PC-9 (cell line): Measurements from ENCODE around the gene PDCD1LG2. TPM values are rescaled to one million over a fixed set of nuclear protein-coding genes. Genes with fewer than 3 reads are reported as not detected.

Experiments
- BruUV-seq: library from RNA; stranded (reverse); fragments of 400-500 nt; replicated peaks from 2 replicates; lab custom pipeline; 2021; lab: Mats Ljungman, UMichigan
- CTCF ChIA-PET: fragments of 300-600 bp; sonication (Branson Sonifier 250); formaldehyde crosslinking; loops from one replicate; lab custom pipeline; 2022; ENCODE audit warnings: antibody characterized with exemption; lab: Charles Lee
- POLR2A ChIA-PET: fragments of 300-600 bp; sonication (Branson Sonifier 250); formaldehyde crosslinking; loops from one replicate; lab custom pipeline; 2022; ENCODE audit warnings: antibody characterized with exemption; ENCODE audit not compliant: unreplicated experiment; lab: Charles Lee
- DNase-seq, 2 experiments: peaks; one replicate each; pipeline versions ENCODE4 v3.0.0 to v3.0.0-alpha.2; 2015 to 2022; ENCODE audit warnings: mixed read lengths in 1 of 2
- H2AFZ ChIP-seq: fragments of 200-600 bp; sonication (generic); 2 replicates; pipeline ENCODE4 v1.8.1; 2017; ENCODE audit warnings: antibody characterized with exemption
- H3F3A ChIP-seq: fragments of 200-600 bp; sonication (generic); 2 replicates; pipeline ENCODE4 v1.8.1; 2017; ENCODE audit warnings: antibody characterized with exemption, mild to moderate bottlenecking, low read depth; ENCODE audit not compliant: insufficient read depth
- H3K27ac ChIP-seq: fragments of 200-600 bp; sonication (generic); 2 replicates; pipeline ENCODE4 v1.6.1; 2016; ENCODE audit warnings: mixed run types
- H3K27me3 ChIP-seq: fragments of 200-600 bp; sonication (generic); 2 replicates; pipeline ENCODE4 v1.6.1; 2016; ENCODE audit warnings: low read depth, mixed run types; ENCODE audit not compliant: insufficient read depth
- H3K36me3 ChIP-seq: fragments of 200-600 bp; sonication (generic); 2 replicates; pipeline ENCODE4 v1.6.1; 2016; ENCODE audit warnings: low read depth, mixed run types
- H3K4me1 ChIP-seq: fragments of 200-600 bp; sonication (generic); replicated peaks from 2 replicates; pipeline ENCODE4 v1.6.1; 2016; ENCODE audit warnings: mixed run types; ENCODE audit not compliant: insufficient read depth
- H3K4me2 ChIP-seq: fragments of 200-600 bp; sonication (generic); 2 replicates; pipeline ENCODE4 v1.6.1; 2017; ENCODE audit warnings: mixed run types
- H3K4me3 ChIP-seq: fragments of 200-600 bp; sonication (generic); 2 replicates; pipeline ENCODE4 v1.6.1; 2016; ENCODE audit warnings: mixed run types
- H3K79me2 ChIP-seq: fragments of 200-600 bp; sonication (generic); 2 replicates; pipeline ENCODE4 v1.6.1; 2017; ENCODE audit warnings: low read depth, mixed run types
- H3K9me2 ChIP-seq: fragments of 200-600 bp; sonication (generic); 2 replicates; pipeline ENCODE4 v1.8.1; 2017; ENCODE audit warnings: mild to moderate bottlenecking; ENCODE audit not compliant: insufficient read depth
- H3K9me3 ChIP-seq: fragments of 200-600 bp; sonication (generic); 2 replicates; pipeline ENCODE4 v1.8.1; 2016; ENCODE audit warnings: low read depth; ENCODE audit not compliant: insufficient read depth
- H4K20me1 ChIP-seq: fragments of 200-600 bp; sonication (generic); 2 replicates; pipeline ENCODE4 v1.8.1; 2017; ENCODE audit not compliant: insufficient read depth
- EZH2 ChIP-seq: fragments of 200-600 bp; sonication (generic); IDR thresholded peaks from 2 replicates; pipeline ENCODE4 v1.8.0; 2017; ENCODE audit warnings: antibody characterized with exemption, low read depth
- intact Hi-C: fragments of 100-400 bp; cut with micrococcal nuclease; formaldehyde crosslinking; loops from one replicate; pipeline ENCODE4 v1.10.0; 2022; ENCODE audit not compliant: unreplicated experiment
- total RNA-seq: library from RNA; stranded (reverse); gene quantifications from 2 replicates; pipeline ENCODE4 v1.2.3, GENCODE V29; 2021
- TF ChIP-seq, protein P1 (sequence below): fragments of 200-600 bp; sonication (generic); conservative IDR thresholded peaks from 2 replicates; pipeline ENCODE4 v1.6.1; 2017; ENCODE audit warnings: mixed run types, antibody characterized with exemption, mild to moderate bottlenecking, moderate library complexity

The PDCD1LG2 gene
- total RNA-seq, 1 experiment from 2014 or later = 1.4 TPM

DNA sequence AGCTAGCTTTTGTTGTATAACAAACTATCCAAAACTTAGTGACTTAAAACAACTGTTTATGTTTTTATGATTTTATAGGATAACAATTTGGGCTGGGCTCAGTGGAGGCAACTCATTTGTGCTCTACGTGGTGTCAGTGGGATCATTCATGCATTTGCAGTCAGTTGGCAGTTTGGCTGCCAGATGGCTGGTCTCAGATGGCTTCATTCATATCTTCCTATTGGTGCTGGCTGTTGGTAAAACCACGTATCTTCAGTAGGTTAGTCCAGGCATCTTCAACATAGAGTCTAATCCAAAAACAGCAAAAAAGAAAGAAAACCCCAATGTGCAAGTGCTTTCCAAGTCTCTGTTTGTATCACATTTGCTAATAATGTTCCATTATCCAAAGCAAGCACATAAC lies 66.9 kb downstream of the PDCD1LG2 start:
- Histone ChIP-seq H4K20me1 (no peaks in the 10 kb centered on the region), H3K36me3 (no peaks in the 10 kb centered on the region), H3K27ac (no peak overlapping the region), H3K9me3 (no peaks in the 10 kb centered on the region), H2AFZ (no peak overlapping the region), H3F3A (no peaks in the 10 kb centered on the region), H3K4me1 (no peaks in the 10 kb centered on the region), H3K4me2 (no peak overlapping the region), H3K9me2 (no peaks in the 10 kb centered on the region), H3K4me3 (no peak overlapping the region), H3K27me3 (no peaks in the 10 kb centered on the region), H3K79me2 (no peaks in the 10 kb centered on the region)
- DNase-seq = no peak
- intact Hi-C loops = no loop called here
- ChIA-PET POLR2A (no interaction called here), CTCF (no interaction called here)
- no peak for TF ChIP-seq EZH2
- TF ChIP-seq, protein P1, sequence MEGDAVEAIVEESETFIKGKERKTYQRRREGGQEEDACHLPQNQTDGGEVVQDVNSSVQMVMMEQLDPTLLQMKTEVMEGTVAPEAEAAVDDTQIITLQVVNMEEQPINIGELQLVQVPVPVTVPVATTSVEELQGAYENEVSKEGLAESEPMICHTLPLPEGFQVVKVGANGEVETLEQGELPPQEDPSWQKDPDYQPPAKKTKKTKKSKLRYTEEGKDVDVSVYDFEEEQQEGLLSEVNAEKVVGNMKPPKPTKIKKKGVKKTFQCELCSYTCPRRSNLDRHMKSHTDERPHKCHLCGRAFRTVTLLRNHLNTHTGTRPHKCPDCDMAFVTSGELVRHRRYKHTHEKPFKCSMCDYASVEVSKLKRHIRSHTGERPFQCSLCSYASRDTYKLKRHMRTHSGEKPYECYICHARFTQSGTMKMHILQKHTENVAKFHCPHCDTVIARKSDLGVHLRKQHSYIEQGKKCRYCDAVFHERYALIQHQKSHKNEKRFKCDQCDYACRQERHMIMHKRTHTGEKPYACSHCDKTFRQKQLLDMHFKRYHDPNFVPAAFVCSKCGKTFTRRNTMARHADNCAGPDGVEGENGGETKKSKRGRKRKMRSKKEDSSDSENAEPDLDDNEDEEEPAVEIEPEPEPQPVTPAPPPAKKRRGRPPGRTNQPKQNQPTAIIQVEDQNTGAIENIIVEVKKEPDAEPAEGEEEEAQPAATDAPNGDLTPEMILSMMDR = no peak
- BruUV-seq = no TSS peak

DNA sequence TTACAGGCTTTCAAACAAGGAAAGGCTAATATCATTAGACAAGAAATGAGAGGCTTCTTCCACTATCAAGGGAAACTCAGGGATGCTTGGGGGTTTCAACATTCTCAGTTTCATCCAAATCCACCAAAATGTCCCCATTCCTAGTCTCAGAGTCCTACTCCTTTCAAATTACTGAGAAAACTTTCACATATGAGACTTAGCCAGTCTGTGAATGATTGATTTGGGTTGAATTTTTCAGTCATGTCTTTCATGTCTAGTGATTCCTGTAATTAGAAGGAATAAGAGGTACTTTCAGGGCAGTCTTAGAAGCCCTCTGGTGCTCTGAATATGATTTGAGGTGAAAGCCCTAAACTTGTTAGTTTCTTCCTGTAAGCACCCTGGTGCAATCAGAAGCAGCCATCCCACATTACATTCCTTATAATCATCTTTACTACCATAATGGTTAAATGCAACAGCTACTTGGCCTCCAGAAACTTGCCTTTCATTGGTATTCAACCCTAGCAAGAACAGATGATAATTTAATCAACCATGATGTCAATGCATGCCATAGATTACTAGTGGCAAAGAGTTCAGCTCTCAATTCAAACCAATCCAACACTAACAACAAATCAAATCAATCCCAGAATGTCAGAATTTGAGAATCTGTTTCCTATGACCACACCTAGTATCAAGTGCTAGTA lies 67.8 kb downstream of the PDCD1LG2 start:
- DNase-seq = no peak
- Histone ChIP-seq H4K20me1 (no peaks in the 10 kb centered on the region), H3K9me3 (no peaks in the 10 kb centered on the region), H3F3A (no peaks in the 10 kb centered on the region), H3K27me3 (no peaks in the 10 kb centered on the region), H3K4me2 (no peak overlapping the region), H2AFZ (no peak overlapping the region), H3K79me2 (no peaks in the 10 kb centered on the region), H3K4me1 (peaks cover 5% of the 10 kb centered on the region; the same call in 1 of the 2 replicates), H3K36me3 (no peaks in the 10 kb centered on the region), H3K27ac (no peak overlapping the region), H3K9me2 (no peaks in the 10 kb centered on the region), H3K4me3 (no peak overlapping the region)
- CTCF ChIA-PET = no interaction called here
- POLR2A ChIA-PET = no interaction called here
- no TSS peak for BruUV-seq
- no peak for TF ChIP-seq EZH2
- TF ChIP-seq, protein P1 = no peak
- intact Hi-C loops = no loop called here

DNA sequence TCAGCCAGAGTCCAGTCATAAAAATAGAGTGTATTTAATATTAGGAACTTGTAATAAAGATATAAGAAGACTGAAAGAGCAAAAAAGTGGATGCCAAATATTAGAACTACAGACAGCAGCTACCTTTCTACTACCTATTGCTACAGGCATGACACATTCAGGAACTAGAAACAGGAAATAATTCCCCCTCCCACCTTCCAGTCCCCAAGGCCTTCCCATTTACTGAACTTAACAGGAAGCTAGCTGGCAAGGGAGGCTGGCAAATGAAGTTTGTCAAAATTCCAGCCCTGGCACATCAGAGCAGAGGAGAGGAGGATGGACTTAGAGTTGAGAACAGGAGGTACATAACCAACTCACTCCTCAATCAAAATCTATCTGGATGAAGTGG lies 68.4 kb downstream of the PDCD1LG2 start:
- no peak overlapping the region for H3K4me2 ChIP-seq
- no peak overlapping the region for H3K4me3 ChIP-seq
- no peaks in the 10 kb centered on the region for H3F3A ChIP-seq
- H3K79me2 ChIP-seq = no peaks in the 10 kb centered on the region
- H3K27ac ChIP-seq = no peak overlapping the region
- CTCF ChIA-PET = no interaction called here
- no TSS peak for BruUV-seq
- no peaks in the 10 kb centered on the region for H4K20me1 ChIP-seq
- POLR2A ChIA-PET = no interaction called here
- H3K9me2 ChIP-seq = no peaks in the 10 kb centered on the region
- H3K4me1 ChIP-seq = peaks cover 6% of the 10 kb centered on the region; the same call in 1 of the 2 replicates
- TF ChIP-seq, protein P1 = no peak
- no peak for TF ChIP-seq EZH2
- no peak for DNase-seq
- no peaks in the 10 kb centered on the region for H3K9me3 ChIP-seq
- no peak overlapping the region for H2AFZ ChIP-seq
- no peaks in the 10 kb centered on the region for H3K27me3 ChIP-seq
- intact Hi-C loops = no loop called here
- no peaks in the 10 kb centered on the region for H3K36me3 ChIP-seq
